Hepatic stellate cell (primary cell): ENCODE data around the gene EXOC4.
"Not testable (repeated sequence)": the region's sequence is repeated elsewhere in the genome, so short reads cannot be mapped to it uniquely, and the experiment has no call there.

Experiments used
- DNase-seq: peaks from one replicate; pipeline ENCODE4 v3.0.0; 2011; ENCODE audit warnings: low spot score

Gene EXOC4

GRCh38 chr7:134041477-134041876, 788.6 kb downstream of the EXOC4 start:
- DNase-seq: no peak

GRCh38 chr7:134042307-134042706, 789.4 kb downstream of the EXOC4 start:
- DNase-seq: no peak

- DNase-seq: no peak
Observed at GRCh38 chr7:134044682-134045081, 791.8 kb downstream of the EXOC4 start.

- no peak for DNase-seq
Observed at GRCh38 chr7:134045716-134046115, 792.8 kb downstream of the EXOC4 start.

GRCh38 chr7:134046594-134047128, 793.8 kb downstream of the EXOC4 start:
- DNase-seq: no peak

- DNase-seq: no peak
Observed at GRCh38 chr7:134047675-134048074, 794.8 kb downstream of the EXOC4 start.

- no peak for DNase-seq
Observed at GRCh38 chr7:134048166-134048565, 795.3 kb downstream of the EXOC4 start.

- no peak for DNase-seq
Observed at GRCh38 chr7:134051020-134051419, 798.1 kb downstream of the EXOC4 start.

GRCh38 chr7:134056816-134057215, 803.9 kb downstream of the EXOC4 start:
- no peak for DNase-seq

GRCh38 chr7:134058521-134058920, 805.6 kb downstream of the EXOC4 start:
- no peak for DNase-seq

GRCh38 chr7:134058980-134059379, 806.1 kb downstream of the EXOC4 start:
- DNase-seq: no peak

GRCh38 chr7:134059921-134060320, 807.0 kb downstream of the EXOC4 start:
- no peak for DNase-seq

- no peak for DNase-seq
Observed at GRCh38 chr7:134060874-134061273, 808.0 kb downstream of the EXOC4 start.

GRCh38 chr7:134062460-134062859, 809.6 kb downstream of the EXOC4 start:
- DNase-seq: no peak

GRCh38 chr7:134065415-134065814, 812.5 kb downstream of the EXOC4 start:
- DNase-seq: no peak

- no peak for DNase-seq
Observed at GRCh38 chr7:134067164-134067563, 814.3 kb downstream of the EXOC4 start.

GRCh38 chr7:134068670-134069069, 815.8 kb downstream of the EXOC4 start:
- no peak for DNase-seq

GRCh38 chr7:134069187-134069586, 816.3 kb downstream of the EXOC4 start:
- DNase-seq: no peak

- DNase-seq: no peak
Observed at GRCh38 chr7:134070673-134071072, 817.8 kb downstream of the EXOC4 start.

GRCh38 chr7:134071355-134072331, 818.8 kb downstream of the EXOC4 start:
- DNase-seq: no peak

- no peak for DNase-seq
Observed at GRCh38 chr7:134073276-134073675, 820.4 kb downstream of the EXOC4 start.

GRCh38 chr7:134075799-134076198, 822.9 kb downstream of the EXOC4 start:
- DNase-seq: no peak

- not testable (repeated sequence) for DNase-seq
Observed at GRCh38 chr7:134077560-134077959, 824.7 kb downstream of the EXOC4 start.

- no peak for DNase-seq
Observed at GRCh38 chr7:134078991-134079390, 826.1 kb downstream of the EXOC4 start.
